ENCODE data around the gene ATAD3A.

DNA sequence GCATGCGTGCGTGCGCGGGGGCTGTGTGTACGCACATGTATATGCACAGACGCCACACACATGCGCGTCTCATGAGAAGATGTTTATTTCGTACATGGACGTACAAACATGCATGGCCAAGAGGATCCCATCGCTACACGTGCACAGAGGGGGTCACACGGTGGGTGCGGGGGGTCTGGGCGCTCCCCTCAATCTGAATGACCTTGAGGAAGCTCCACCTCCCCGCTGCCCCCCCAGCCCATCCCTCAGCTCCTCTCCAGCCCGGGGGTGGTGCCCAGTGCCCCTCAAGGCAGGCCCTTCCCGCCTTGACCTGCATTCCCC, 27.0 kb downstream of the ATAD3A start:
- TF ChIP-seq ZNF274 (IDR thresholded peaks at IDR 0.05; ENCODE audit: low read depth, low read length) (no peak), YY1 (IDR thresholded peaks at IDR 0.05; ENCODE audit: insufficient read depth, insufficient read length) (no peak), SUZ12 (IDR thresholded peaks at IDR 0.05; ENCODE audit: extremely low read depth, insufficient read depth, insufficient read length) (no peak)

All from NT2/D1 (cell line).